ENCODE measurements around the gene VAT1L.

DNA sequence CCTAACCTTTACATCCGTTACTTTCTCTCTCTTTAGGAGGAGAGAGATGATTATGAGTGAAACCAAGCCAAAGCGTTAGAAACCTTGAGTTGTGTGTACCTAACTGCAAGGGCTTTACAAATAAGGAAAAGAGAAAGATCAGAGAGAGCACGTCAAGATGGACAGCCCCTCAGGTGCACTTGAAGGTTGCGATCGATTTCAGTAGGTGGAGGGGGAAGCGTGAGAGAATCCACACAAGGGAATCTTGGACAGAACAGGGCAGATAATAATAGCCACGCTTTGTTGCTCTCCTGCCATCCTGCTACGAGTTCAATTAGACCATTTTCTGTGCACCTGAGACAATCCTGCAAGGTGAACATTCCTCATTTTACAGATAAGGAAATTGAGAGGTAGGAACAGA is 78.4 kb downstream of the VAT1L start:
- TF ChIP-seq, protein P1, sequence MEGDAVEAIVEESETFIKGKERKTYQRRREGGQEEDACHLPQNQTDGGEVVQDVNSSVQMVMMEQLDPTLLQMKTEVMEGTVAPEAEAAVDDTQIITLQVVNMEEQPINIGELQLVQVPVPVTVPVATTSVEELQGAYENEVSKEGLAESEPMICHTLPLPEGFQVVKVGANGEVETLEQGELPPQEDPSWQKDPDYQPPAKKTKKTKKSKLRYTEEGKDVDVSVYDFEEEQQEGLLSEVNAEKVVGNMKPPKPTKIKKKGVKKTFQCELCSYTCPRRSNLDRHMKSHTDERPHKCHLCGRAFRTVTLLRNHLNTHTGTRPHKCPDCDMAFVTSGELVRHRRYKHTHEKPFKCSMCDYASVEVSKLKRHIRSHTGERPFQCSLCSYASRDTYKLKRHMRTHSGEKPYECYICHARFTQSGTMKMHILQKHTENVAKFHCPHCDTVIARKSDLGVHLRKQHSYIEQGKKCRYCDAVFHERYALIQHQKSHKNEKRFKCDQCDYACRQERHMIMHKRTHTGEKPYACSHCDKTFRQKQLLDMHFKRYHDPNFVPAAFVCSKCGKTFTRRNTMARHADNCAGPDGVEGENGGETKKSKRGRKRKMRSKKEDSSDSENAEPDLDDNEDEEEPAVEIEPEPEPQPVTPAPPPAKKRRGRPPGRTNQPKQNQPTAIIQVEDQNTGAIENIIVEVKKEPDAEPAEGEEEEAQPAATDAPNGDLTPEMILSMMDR (IDR thresholded peaks at IDR 0.05): no peak
- TF ChIP-seq ZNF317 (CRISPR knock-in tag; IDR thresholded peaks at IDR 0.05; ENCODE audit: borderline replicate concordance, low read depth) (no peak), NFATC4 (CRISPR knock-in tag; IDR thresholded peaks at IDR 0.05) (no peak), TCF7 (CRISPR knock-in tag; IDR thresholded peaks at IDR 0.05; ENCODE audit: low read depth) (no peak), FOXK1 (CRISPR knock-in tag; IDR thresholded peaks at IDR 0.05) (no peak), SP1 (CRISPR knock-in tag; conservative IDR thresholded peaks at IDR 0.05) (no peak), NR1H2 (CRISPR knock-in tag; IDR thresholded peaks at IDR 0.05) (no peak), CREM (CRISPR knock-in tag; IDR thresholded peaks at IDR 0.05) (no peak)
- TF ChIP-seq, protein P2, sequence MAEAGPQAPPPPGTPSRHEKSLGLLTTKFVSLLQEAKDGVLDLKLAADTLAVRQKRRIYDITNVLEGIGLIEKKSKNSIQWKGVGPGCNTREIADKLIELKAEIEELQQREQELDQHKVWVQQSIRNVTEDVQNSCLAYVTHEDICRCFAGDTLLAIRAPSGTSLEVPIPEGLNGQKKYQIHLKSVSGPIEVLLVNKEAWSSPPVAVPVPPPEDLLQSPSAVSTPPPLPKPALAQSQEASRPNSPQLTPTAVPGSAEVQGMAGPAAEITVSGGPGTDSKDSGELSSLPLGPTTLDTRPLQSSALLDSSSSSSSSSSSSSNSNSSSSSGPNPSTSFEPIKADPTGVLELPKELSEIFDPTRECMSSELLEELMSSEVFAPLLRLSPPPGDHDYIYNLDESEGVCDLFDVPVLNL (CRISPR knock-in tag; IDR thresholded peaks at IDR 0.05; ENCODE audit: borderline replicate concordance, low read depth): no peak
- TF ChIP-seq, protein P3, sequence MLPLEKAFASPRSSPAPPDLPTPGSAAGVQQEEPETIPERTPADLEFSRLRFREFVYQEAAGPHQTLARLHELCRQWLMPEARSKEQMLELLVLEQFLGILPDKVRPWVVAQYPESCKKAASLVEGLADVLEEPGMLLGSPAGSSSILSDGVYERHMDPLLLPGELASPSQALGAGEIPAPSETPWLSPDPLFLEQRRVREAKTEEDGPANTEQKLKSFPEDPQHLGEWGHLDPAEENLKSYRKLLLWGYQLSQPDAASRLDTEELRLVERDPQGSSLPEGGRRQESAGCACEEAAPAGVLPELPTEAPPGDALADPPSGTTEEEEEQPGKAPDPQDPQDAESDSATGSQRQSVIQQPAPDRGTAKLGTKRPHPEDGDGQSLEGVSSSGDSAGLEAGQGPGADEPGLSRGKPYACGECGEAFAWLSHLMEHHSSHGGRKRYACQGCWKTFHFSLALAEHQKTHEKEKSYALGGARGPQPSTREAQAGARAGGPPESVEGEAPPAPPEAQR (CRISPR knock-in tag; IDR thresholded peaks at IDR 0.05): no peak
- TF ChIP-seq, protein P4, sequence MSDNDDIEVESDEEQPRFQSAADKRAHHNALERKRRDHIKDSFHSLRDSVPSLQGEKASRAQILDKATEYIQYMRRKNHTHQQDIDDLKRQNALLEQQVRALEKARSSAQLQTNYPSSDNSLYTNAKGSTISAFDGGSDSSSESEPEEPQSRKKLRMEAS (CRISPR knock-in tag; IDR thresholded peaks at IDR 0.05): no peak
- TF ChIP-seq, protein P5, sequence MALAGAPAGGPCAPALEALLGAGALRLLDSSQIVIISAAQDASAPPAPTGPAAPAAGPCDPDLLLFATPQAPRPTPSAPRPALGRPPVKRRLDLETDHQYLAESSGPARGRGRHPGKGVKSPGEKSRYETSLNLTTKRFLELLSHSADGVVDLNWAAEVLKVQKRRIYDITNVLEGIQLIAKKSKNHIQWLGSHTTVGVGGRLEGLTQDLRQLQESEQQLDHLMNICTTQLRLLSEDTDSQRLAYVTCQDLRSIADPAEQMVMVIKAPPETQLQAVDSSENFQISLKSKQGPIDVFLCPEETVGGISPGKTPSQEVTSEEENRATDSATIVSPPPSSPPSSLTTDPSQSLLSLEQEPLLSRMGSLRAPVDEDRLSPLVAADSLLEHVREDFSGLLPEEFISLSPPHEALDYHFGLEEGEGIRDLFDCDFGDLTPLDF (CRISPR knock-in tag; IDR thresholded peaks at IDR 0.05): no peak
